ENCODE data around the gene TOR2A. TPM values are rescaled to one million over a fixed set of nuclear protein-coding genes. Genes with fewer than 3 reads are reported as not detected.
A peak's percentile ranks its signal among the peaks of the same experiment; 100 is the strongest.

The TOR2A gene
- total RNA-seq, 4 donors from 2014 or later = 8.9 to 23.1 (median 14.2) TPM

DNA sequence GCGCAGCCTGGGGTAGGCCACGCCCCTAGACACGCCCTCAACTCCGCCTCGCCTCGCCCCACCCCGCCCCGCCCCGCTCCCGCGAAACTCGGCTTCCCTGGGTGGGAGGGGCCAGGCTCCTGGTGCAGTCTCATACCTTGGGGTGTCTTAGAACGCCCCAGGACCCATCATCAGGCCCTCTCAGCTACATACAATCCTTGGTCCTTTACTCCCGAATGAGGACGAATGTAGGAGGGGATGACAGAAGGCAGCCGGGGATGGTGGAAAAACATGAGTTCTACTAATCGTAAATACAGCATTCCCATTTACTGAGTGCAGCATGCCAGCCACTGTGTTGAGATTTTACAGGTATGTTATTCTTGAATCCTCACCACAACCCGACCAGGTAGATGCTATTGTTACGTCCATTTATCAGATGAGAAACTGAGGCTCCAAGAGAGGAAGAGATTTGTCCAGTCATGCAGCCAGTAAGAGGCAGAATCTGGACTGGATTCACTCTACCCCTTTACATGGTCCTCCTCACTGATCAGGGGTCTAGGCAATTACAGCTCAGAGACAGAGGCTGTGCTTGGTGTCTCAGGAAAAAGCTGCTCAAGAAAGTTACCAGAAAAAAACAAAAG lies 36.6 kb upstream of the TOR2A start:
- H3K27ac ChIP-seq = no peak overlapping the region

DNA sequence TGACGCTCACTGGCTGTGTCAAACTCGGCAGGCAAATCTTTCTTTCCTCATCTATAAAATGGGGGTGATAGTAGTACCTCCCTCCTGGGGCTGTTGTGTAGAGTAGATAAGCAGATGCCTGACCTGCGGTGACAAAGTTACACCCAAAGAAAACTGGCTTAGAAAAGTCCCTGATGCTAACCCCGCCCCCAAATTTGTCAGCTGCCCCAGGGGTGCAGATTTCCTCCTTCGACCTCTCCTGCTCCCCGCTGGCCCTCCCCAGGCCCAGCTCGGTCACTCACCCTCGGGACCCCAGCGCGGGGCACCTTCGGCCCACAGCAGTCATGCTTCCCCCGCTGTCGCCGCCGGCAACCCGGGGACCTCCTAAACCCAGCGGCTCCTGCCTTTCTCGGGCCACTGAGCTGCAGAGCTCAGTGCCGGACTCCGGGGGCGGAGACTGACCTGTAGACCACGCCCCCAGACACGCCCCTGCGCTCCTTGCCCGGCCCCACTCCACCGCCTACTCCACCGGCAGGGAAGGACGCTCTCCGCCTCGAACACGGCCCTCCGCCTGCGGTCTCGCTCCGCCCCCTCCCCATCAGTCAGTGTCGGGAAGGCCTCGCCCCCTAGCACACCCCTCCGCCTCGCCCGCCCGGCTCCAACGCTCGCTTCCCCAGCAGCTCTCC lies 35.9 kb upstream of the TOR2A start:
- peak overlapping the region in 1 of 3 donors; percentile 41 for H3K4me3 ChIP-seq (replicated peaks in 1 of 3)
- no peaks in the 10 kb centered on the region for H3K27me3 ChIP-seq
- 3% methylated on average over 35 to 43 of the region's 43 CpGs for WGBS, 2 donors
- TF ChIP-seq POLR2A (IDR thresholded peaks at IDR 0.05) = peak in 1 of 2 donors; percentile 60
- TF ChIP-seq, protein P1, sequence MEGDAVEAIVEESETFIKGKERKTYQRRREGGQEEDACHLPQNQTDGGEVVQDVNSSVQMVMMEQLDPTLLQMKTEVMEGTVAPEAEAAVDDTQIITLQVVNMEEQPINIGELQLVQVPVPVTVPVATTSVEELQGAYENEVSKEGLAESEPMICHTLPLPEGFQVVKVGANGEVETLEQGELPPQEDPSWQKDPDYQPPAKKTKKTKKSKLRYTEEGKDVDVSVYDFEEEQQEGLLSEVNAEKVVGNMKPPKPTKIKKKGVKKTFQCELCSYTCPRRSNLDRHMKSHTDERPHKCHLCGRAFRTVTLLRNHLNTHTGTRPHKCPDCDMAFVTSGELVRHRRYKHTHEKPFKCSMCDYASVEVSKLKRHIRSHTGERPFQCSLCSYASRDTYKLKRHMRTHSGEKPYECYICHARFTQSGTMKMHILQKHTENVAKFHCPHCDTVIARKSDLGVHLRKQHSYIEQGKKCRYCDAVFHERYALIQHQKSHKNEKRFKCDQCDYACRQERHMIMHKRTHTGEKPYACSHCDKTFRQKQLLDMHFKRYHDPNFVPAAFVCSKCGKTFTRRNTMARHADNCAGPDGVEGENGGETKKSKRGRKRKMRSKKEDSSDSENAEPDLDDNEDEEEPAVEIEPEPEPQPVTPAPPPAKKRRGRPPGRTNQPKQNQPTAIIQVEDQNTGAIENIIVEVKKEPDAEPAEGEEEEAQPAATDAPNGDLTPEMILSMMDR (IDR thresholded peaks at IDR 0.05) = no peak
- intact Hi-C loops (cut with DNase I) = no loop called here
- DNase-seq = peak; percentile 98 to 99
- H3K4me1 ChIP-seq = peaks cover 4 to 26% of the 10 kb centered on the region in 2 donors
- no peaks in the 10 kb centered on the region for H3K36me3 ChIP-seq
- no peaks in the 10 kb centered on the region for H3K9me3 ChIP-seq
- H3K27ac ChIP-seq = peak overlapping the region; percentile 31 to 76 (median 47)

More for the DNA sequence above, 36.6 kb upstream of the TOR2A start:
- Histone ChIP-seq H3K4me3 (replicated peaks in 1 of 3) (peak overlapping the region in 1 of 3 donors; percentile 41), H3K27me3 (no peaks in the 10 kb centered on the region), H3K4me1 (peaks cover 4 to 22% of the 10 kb centered on the region in 2 donors), H3K36me3 (no peaks in the 10 kb centered on the region), H3K9me3 (no peaks in the 10 kb centered on the region)
- intact Hi-C loops (cut with DNase I) = no loop called here
- TF ChIP-seq POLR2A (IDR thresholded peaks at IDR 0.05) = no peak
- DNase-seq = no peak
- WGBS, 2 donors = 7 to 12% methylated on average over 7 to 17 of the region's 19 CpGs

DNA sequence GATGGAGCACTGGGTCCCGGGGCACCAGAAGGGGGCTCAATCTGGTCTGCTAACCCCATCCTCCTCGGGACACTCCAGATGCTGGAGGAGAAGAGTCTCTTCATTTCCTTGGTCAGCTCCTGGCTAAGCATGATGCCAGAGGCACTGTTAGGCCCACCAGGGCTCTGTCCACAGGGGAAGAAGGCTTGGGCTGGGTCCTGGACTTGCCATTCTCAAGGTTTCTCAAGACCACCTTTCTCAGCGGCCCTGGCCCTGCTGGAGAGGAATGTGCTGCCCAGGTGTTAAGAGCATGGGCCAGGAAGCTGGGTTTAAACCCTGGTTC lies 35.5 kb upstream of the TOR2A start:
- Histone ChIP-seq H3K36me3 (no peaks in the 10 kb centered on the region), H3K27me3 (no peaks in the 10 kb centered on the region), H3K9me3 (no peaks in the 10 kb centered on the region), H3K27ac (peak overlapping the region; percentile 31 to 76 (median 67)), H3K4me1 (peaks cover 4 to 29% of the 10 kb centered on the region in 2 donors), H3K4me3 (replicated peaks in 1 of 3) (peak overlapping the region in 1 of 3 donors; percentile 41)
- intact Hi-C loops (cut with DNase I) = no loop called here
- TF ChIP-seq, protein P1 (IDR thresholded peaks at IDR 0.05) = no peak
- no peak for TF ChIP-seq POLR2A (IDR thresholded peaks at IDR 0.05)
- WGBS, 2 donors = 38% methylated on average over 1 of the region's 3 CpGs; no CpG with 5 or more reads in 1 of the 2 donors
- no peak for DNase-seq

DNA sequence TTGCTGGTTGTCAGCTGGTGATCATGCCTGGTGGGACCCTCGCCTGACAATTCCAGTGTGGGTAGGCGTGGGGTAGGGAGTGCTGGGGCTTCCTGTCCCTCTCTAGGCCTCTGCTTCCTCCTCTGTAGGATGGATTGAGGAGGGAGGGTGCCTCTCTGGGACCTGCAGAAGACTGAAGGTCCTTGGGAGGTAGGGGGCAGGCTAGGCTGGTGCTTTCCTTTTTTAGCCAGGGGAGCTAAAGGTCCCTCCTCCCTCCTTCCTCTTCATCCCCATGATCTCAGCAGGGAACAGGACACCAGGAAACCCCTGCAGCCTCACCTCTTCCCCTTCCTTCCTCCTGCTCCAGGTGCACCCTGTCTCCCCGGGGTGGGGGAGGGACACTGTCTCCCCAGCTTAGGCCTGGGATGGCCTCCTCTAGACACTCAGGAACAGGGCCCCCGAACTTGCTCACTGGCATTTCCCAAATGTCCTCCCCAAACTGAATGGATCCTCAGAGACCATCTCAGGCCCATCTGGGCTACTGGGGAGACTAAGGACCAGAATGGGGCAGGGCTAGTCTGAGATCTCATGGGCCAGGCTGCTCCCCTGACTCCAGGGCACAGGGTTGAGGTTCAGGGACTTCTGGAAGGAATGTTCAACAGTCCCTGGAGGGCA lies 35.0 kb upstream of the TOR2A start:
- Histone ChIP-seq H3K4me1 (peaks cover 4 to 29% of the 10 kb centered on the region in 2 donors), H3K9me3 (no peaks in the 10 kb centered on the region), H3K4me3 (replicated peaks in 1 of 3) (peak overlapping the region in 1 of 3 donors; percentile 41), H3K27ac (peak overlapping the region; percentile 20 to 76 (median 67)), H3K27me3 (no peaks in the 10 kb centered on the region), H3K36me3 (no peaks in the 10 kb centered on the region)
- peak in 1 of 2 donors; percentile 20 for DNase-seq
- TF ChIP-seq, protein P1 (IDR thresholded peaks at IDR 0.05) = no peak
- TF ChIP-seq POLR2A (IDR thresholded peaks at IDR 0.05) = peak in 1 of 2 donors; percentile 6
- intact Hi-C loops (cut with DNase I) = no loop called here
- 48 to 81% methylated on average over 2 of the region's 4 CpGs for WGBS, 2 donors

DNA sequence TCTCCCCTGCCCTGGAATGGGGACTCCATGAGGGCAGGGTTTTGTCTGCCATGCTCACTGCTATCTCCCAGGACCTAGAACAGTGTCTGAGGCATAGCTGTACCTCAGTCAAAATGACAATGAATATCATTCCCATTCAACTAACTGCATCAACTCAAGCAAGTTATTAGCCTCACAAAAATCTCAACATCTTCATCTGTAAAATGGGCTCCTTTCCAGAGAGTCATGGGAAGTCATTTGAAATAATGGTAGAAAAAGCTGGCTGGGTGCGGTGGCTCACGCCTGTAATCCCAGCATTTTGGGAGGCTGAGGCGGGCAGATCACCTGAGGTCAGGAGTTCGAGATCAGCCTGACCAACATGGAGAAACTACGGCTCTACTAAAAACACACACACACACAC lies 34.0 kb upstream of the TOR2A start:
- no peak for DNase-seq
- H3K4me3 ChIP-seq (replicated peaks in 1 of 3) = no peak overlapping the region
- WGBS, 2 donors = 82 to 94% methylated on average over 5 of the region's 5 CpGs
- intact Hi-C loops (cut with DNase I) = no loop called here
- no peaks in the 10 kb centered on the region for H3K36me3 ChIP-seq
- TF ChIP-seq, protein P1 (IDR thresholded peaks at IDR 0.05) = no peak
- TF ChIP-seq POLR2A (IDR thresholded peaks at IDR 0.05) = no peak
- no peaks in the 10 kb centered on the region for H3K27me3 ChIP-seq
- peaks cover 4 to 29% of the 10 kb centered on the region in 2 donors for H3K4me1 ChIP-seq
- H3K9me3 ChIP-seq = no peaks in the 10 kb centered on the region
- H3K27ac ChIP-seq = peak overlapping the region; percentile 20 to 76 (median 67)

Data from thyroid gland (tissue), 4 donors.